SK-N-SH treated with all-trans-retinoic acid at 6 μM for 48 hours (cell line): Measurements from ENCODE around the gene CTAGE15.
"Not testable (repeated sequence)": the region's sequence is repeated elsewhere in the genome, so short reads cannot be mapped to it uniquely, and the experiment has no call there.

Experiments used
- ZFP3 ChIP-seq: fragments of 250-450 bp; sonication (Bioruptor Pico); IDR thresholded peaks from 2 replicates; pipeline ENCODE4 v1.5.0; 2020; ENCODE audit warnings: mild to moderate bottlenecking, moderate library complexity
- ZFP30 ChIP-seq: fragments of 450-650 bp; formaldehyde crosslinking; IDR thresholded peaks from 2 replicates; pipeline ENCODE4 v1.5.0; 2022; ENCODE audit warnings: mild to moderate bottlenecking, moderate library complexity
- TF ChIP-seq, protein P1 (sequence below): fragments of 250-450 bp; sonication (Bioruptor Pico); IDR thresholded peaks from 2 replicates; pipeline ENCODE4 v1.8.0; 2020; ENCODE audit warnings: mild to moderate bottlenecking, moderate library complexity, borderline replicate concordance

DNA sequence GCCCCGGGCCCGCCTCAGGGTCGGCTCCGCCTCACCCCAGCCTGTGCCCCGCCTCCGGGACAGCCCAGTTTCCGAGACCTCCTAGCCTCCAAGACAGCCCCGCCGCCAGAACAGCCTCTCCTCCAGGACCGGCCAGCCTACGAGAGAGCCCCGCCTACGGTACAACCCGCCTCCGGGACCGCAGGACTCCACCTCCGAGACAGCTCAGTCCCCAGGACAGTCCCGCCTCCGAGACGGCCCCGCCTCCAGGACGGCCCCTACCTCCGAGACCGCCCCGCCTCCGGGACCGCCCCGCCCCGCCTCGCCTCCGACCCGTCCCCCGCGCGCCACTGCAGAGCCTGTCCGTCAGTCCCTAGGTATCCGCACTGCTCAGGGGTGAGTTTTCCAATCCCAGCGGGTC is 49.0 kb downstream of the CTAGE15 start, which contains the start of gene TCAF2:
- TF ChIP-seq ZFP30, ZFP3 (CRISPR knock-in tag): not testable (repeated sequence)
- TF ChIP-seq, protein P1, sequence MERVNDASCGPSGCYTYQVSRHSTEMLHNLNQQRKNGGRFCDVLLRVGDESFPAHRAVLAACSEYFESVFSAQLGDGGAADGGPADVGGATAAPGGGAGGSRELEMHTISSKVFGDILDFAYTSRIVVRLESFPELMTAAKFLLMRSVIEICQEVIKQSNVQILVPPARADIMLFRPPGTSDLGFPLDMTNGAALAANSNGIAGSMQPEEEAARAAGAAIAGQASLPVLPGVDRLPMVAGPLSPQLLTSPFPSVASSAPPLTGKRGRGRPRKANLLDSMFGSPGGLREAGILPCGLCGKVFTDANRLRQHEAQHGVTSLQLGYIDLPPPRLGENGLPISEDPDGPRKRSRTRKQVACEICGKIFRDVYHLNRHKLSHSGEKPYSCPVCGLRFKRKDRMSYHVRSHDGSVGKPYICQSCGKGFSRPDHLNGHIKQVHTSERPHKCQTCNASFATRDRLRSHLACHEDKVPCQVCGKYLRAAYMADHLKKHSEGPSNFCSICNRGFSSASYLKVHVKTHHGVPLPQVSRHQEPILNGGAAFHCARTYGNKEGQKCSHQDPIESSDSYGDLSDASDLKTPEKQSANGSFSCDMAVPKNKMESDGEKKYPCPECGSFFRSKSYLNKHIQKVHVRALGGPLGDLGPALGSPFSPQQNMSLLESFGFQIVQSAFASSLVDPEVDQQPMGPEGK (CRISPR knock-in tag): not testable (repeated sequence)
